HepG2 (cell line): ENCODE measurements around the gene MX2. TPM values are rescaled to one million over a fixed set of nuclear protein-coding genes. Genes with fewer than 3 reads are reported as not detected.

ENCODE experiments used
- ATAC-seq: fragments of 200-7000 bp; cut with Tn5 transposase; 3 replicates; pipeline ENCODE4 v1.9.1; 2020; ENCODE audit warnings: mild to moderate bottlenecking, moderate library complexity
- BruUV-seq: library from RNA; stranded (reverse); fragments of 400-500 nt; replicated peaks from 2 replicates; lab custom pipeline; 2021; lab: Mats Ljungman, UMichigan
- CTCF ChIA-PET: fragments of 300-600 bp; formaldehyde crosslinking; extraction: SDS; loops from one replicate; lab custom pipeline; 2021; ENCODE audit warnings: low total read pairs, inconsistent platforms, low intra/inter-chr PET ratio; lab: Yijun Ruan, JAX
- POLR2A ChIA-PET: fragments of 350-600 bp; sonication (Branson Sonifier 250); formaldehyde crosslinking; loops from one replicate; lab custom pipeline; 2020; ENCODE audit warnings: antibody characterized with exemption, inconsistent platforms; lab: Yijun Ruan, JAX
- DNase-seq: peaks from one replicate; pipeline ENCODE4 v3.0.0-alpha.2; 2015; ENCODE audit warnings: low spot score
- FAIRE-seq: peaks from 3 replicates; lab custom pipeline; 2011; peaks lifted over from hg19 to GRCh38; lab: Jason Lieb, UNC
- H2AFZ ChIP-seq: one replicate; pipeline ENCODE4 v1.6.1; 2011; ENCODE audit warnings: low read length, inconsistent platforms
- H3K27ac ChIP-seq: fragments of 300-600 bp; 3 replicates; pipeline ENCODE4 v1.8.0; 2011; ENCODE audit warnings: mixed run types, mild to moderate bottlenecking, mixed read lengths, low read length, inconsistent platforms; ENCODE audit not compliant: insufficient read depth; ENCODE audit errors: extremely low read length
- H3K27me3 ChIP-seq, 2 experiments: fragments of 200-600 bp in 1 of 2; 2 replicates in 1 of 2; 3 replicates in 1 of 2; pipeline versions ENCODE4 v1.6.0 to v1.8.0; 2011; ENCODE audit warnings: low read length in 2 of 2, mild to moderate bottlenecking in 2 of 2, moderate library complexity in 2 of 2, inconsistent platforms in 1 of 2; ENCODE audit not compliant: insufficient read depth in 2 of 2, control insufficient read depth in 1 of 2
- H3K36me3 ChIP-seq, 2 experiments: fragments of 200-600 bp in 1 of 2; replicated peaks in 1 of 2; 2 replicates in 1 of 2; 3 replicates in 1 of 2; pipeline versions ENCODE4 v1.5.1 to v1.8.0; 2011; ENCODE audit warnings: low read length in 2 of 2, inconsistent platforms in 1 of 2; ENCODE audit not compliant: insufficient read depth in 2 of 2, control insufficient read depth in 1 of 2
- H3K4me1 ChIP-seq: 2 replicates; pipeline ENCODE4 v1.5.1; 2012; ENCODE audit warnings: low read length, inconsistent platforms; ENCODE audit not compliant: insufficient read depth
- H3K4me2 ChIP-seq: 2 replicates; pipeline ENCODE4 v1.6.0; 2011; ENCODE audit warnings: low read depth, low read length, inconsistent platforms
- H3K4me3 ChIP-seq, 3 experiments: fragments of 200-600 bp in 1 of 3; sonication (generic), shearing (Covaris generic) in 1 of 3; replicated peaks in 1 of 3; 2 replicates each; pipeline ENCODE4 v1.5.1; 2011 to 2016; ENCODE audit warnings: low read length in 3 of 3, inconsistent platforms in 2 of 3, low read depth in 2 of 3, mild to moderate bottlenecking in 2 of 3, control low read depth in 1 of 3, mixed read lengths in 1 of 3; ENCODE audit not compliant: insufficient read depth in 1 of 3
- H3K79me2 ChIP-seq: one replicate; pipeline ENCODE4 v1.6.1; 2011; ENCODE audit warnings: low read length, inconsistent platforms; ENCODE audit not compliant: insufficient read depth
- H3K9ac ChIP-seq: 2 replicates; pipeline ENCODE4 v1.6.0; 2011; ENCODE audit warnings: mild to moderate bottlenecking, low read depth, low read length, inconsistent platforms; ENCODE audit not compliant: insufficient read depth
- H3K9me3 ChIP-seq: 2 replicates; pipeline ENCODE4 v1.5.1; 2012; ENCODE audit warnings: mild to moderate bottlenecking, low read length
- H4K20me1 ChIP-seq: 2 replicates; pipeline ENCODE4 v1.6.0; 2011; ENCODE audit warnings: inconsistent platforms, mild to moderate bottlenecking, low read length, moderate library complexity; ENCODE audit not compliant: insufficient read depth
- ATF1 ChIP-seq: IDR thresholded peaks from 2 replicates; pipeline ENCODE4 v1.6.1; 2016; ENCODE audit warnings: mild to moderate bottlenecking, control low read depth
- CTCF ChIP-seq: sonication (generic); formaldehyde crosslinking; IDR thresholded peaks from 2 replicates; pipeline ENCODE4 v1.5.0; 2020; ENCODE audit warnings: mild to moderate bottlenecking, missing genetic modification reagents, moderate library complexity
- HDAC2 ChIP-seq: sonication (generic); formaldehyde crosslinking; IDR thresholded peaks from 2 replicates; pipeline ENCODE4 v1.4.0; 2020; ENCODE audit warnings: missing genetic modification reagents
- HMG20B ChIP-seq: conservative IDR thresholded peaks from 2 replicates; pipeline ENCODE4 v1.6.1; 2016; ENCODE audit warnings: missing genetic modification reagents, missing compliant biosample characterization
- HOXA3 ChIP-seq: sonication (generic); formaldehyde crosslinking; IDR thresholded peaks from 2 replicates; pipeline ENCODE4 v1.5.0; 2020; ENCODE audit warnings: missing genetic modification reagents
- NCOA5 ChIP-seq: sonication (generic); formaldehyde crosslinking; IDR thresholded peaks from 2 replicates; pipeline ENCODE4 v1.4.0; 2020; ENCODE audit warnings: missing genetic modification reagents
- SIN3A ChIP-seq: IDR thresholded peaks from 2 replicates; pipeline ENCODE4 v1.6.1; 2011; ENCODE audit warnings: low read depth, mild to moderate bottlenecking, control low read depth, low read length, borderline replicate concordance
- STAT5B ChIP-seq: sonication (generic); formaldehyde crosslinking; IDR thresholded peaks from 2 replicates; pipeline ENCODE4 v1.4.0; 2020; ENCODE audit warnings: missing genetic modification reagents
- ZHX1 ChIP-seq: sonication (generic); formaldehyde crosslinking; IDR thresholded peaks from 2 replicates; pipeline ENCODE4 v1.8.1; 2022; ENCODE audit warnings: low read depth, mild to moderate bottlenecking, missing genetic modification reagents
- ZMYM3 ChIP-seq: sonication (generic); formaldehyde crosslinking; IDR thresholded peaks from 2 replicates; pipeline ENCODE4 v1.5.1; 2020; ENCODE audit warnings: mild to moderate bottlenecking, missing genetic modification reagents
- ZSCAN29 ChIP-seq: sonication (generic); formaldehyde crosslinking; conservative IDR thresholded peaks from 2 replicates; pipeline ENCODE4 v1.4.0; 2020; ENCODE audit warnings: mild to moderate bottlenecking, missing genetic modification reagents
- WGBS: methylation state at CpG from one replicate; pipeline ENCODE4 v1.1.6; 2017; ENCODE audit warnings: low lambda C conversion rate; 5-methylcytosine and 5-hydroxymethylcytosine counted together
- in situ Hi-C: cut with HindIII; loops from 2 replicates; pipeline ENCODE4 v1.10.0; 2017; ENCODE audit warnings: low pct_unique_long_range_greater_than_20kb; ENCODE audit not compliant: extremely low pct_ligation_motif_present
- intact Hi-C: fragments of 100-400 bp; cut with micrococcal nuclease; formaldehyde crosslinking; loops from one replicate; pipeline ENCODE4 v1.10.0; 2022; ENCODE audit not compliant: unreplicated experiment
- polyA plus RNA-seq, 8 experiments: library from polyadenylated mRNA; depleted of rRNA in 3 of 8; stranded (reverse) in 7 of 8; unstranded in 1 of 8; fragments of >200 nt; fragmentation: Illumina TruSeq in 4 of 8; extraction: Trizol in 4 of 8; gene quantifications; 2 replicates each; pipeline versions ENCODE4 v1.2.1 to v1.2.3, GENCODE V29; 2011 to 2016; ENCODE audit warnings: low read depth in 4 of 8, missing spikeins in 1 of 8, mixed read lengths in 1 of 8; ENCODE audit not compliant: insufficient read depth in 1 of 8
- total RNA-seq, 5 experiments: library from RNA; depleted of rRNA; stranded (reverse); fragments of >200 nt; fragmentation: Illumina TruSeq; extraction: Trizol; gene quantifications; 2 replicates each; pipeline ENCODE4 v1.2.3, GENCODE V29; 2016; ENCODE audit warnings: low read depth in 1 of 5
- TF ChIP-seq, protein P1 (sequence below): sonication (generic); formaldehyde crosslinking; IDR thresholded peaks from 2 replicates; pipeline ENCODE4 v1.4.0; 2020; ENCODE audit warnings: missing genetic modification reagents, borderline replicate concordance
- TF ChIP-seq, protein P2 (sequence below): sonication (generic); formaldehyde crosslinking; IDR thresholded peaks from 2 replicates; pipeline ENCODE4 v1.9.0; 2022; ENCODE audit warnings: missing genetic modification reagents, mild to moderate bottlenecking, borderline replicate concordance

MX2 gene
- total and polyA plus RNA-seq, 2 of the 13 experiments (the other 11 are each of a cell fraction or from before 2014, with no cell fraction given): 24.0 to 35.7 TPM

DNA sequence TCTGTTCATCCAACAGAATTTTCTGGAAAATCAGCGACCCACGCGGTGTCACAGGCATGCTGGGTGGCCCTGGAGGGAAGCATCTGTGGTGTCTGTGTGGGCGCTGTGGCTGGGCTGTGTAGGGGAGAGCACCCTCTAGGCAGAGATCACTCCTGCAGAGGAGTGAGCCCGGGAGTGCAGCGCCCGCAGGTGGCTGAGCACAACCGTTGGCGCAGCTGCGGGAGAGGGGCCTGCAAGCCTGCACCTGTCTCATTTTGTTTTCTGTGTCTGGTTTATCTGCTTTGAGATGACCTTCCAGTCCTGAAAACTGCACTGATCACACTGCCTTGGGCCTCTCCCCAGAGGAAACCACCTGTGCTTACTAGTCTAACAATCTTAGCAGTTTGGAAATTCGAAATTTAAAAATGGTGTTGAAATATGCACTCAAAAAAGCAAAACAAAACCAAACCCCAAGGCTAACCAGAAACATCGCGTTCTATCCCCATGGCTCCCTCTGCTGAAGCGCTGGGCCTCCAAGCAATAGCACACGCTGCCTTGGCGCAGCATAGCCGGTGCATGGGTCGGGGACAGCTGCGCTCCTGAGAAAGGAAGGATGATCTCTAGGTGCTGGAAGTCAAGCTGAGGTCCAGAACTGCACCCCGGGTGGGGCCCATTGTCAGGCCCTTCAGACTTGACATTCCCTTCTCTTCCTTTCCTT is 40.5 kb upstream of the MX2 start:
- DNase-seq (no peak), ATAC-seq (peak; percentile 24), FAIRE-seq (no peak)
- peak overlapping the region; percentile 76 for H3K9ac ChIP-seq
- no peaks in the 10 kb centered on the region for H3K27me3 ChIP-seq
- ChIA-PET CTCF (interaction anchor here (1.8 kb wide), 1 partner anchor 38 kb away, joined by 3 read pairs; no protein-coding TSS in a partner anchor), POLR2A (interaction anchor here (1.6 to 8.6 kb wide), 7 partner anchors 14 to 50 kb away, joined by 5 to 105 read pairs (median 18); partner anchors contain the start of gene MX2)
- H2AFZ ChIP-seq: no peak overlapping the region
- H3K27ac ChIP-seq: peak overlapping the region; percentile 96
- WGBS: 44% methylated on average over 11 of the region's 20 CpGs
- no peaks in the 10 kb centered on the region for H3K36me3 ChIP-seq
- H3K4me2 ChIP-seq: peak overlapping the region; percentile 97
- intact Hi-C loops: no loop called here
- no peaks in the 10 kb centered on the region for H4K20me1 ChIP-seq
- no TSS peak for BruUV-seq
- H3K9me3 ChIP-seq: no peaks in the 10 kb centered on the region
- H3K79me2 ChIP-seq: peaks cover 20% of the 10 kb centered on the region
- in situ Hi-C loops: no loop called here
- H3K4me3 ChIP-seq: peak overlapping the region; percentile 32 to 69 (median 38); a peak in 5 of 6 replicates
- H3K4me1 ChIP-seq: peaks cover 91% of the 10 kb centered on the region
- TF ChIP-seq ATF1 (CRISPR knock-in tag) (no peak), STAT5B (no peak), ZHX1 (no peak), SIN3A (no peak), HOXA3 (CRISPR knock-in tag) (peak; percentile 50; the same call in 1 of the 2 replicates), HMG20B (no peak), ZSCAN29 (CRISPR knock-in tag) (no peak), CTCF (peak; percentile 63), HDAC2 (CRISPR knock-in tag) (no peak), ZMYM3 (CRISPR knock-in tag) (peak; percentile 37; the same call in 1 of the 2 replicates), NCOA5 (CRISPR knock-in tag) (no peak)
- TF ChIP-seq, protein P1, sequence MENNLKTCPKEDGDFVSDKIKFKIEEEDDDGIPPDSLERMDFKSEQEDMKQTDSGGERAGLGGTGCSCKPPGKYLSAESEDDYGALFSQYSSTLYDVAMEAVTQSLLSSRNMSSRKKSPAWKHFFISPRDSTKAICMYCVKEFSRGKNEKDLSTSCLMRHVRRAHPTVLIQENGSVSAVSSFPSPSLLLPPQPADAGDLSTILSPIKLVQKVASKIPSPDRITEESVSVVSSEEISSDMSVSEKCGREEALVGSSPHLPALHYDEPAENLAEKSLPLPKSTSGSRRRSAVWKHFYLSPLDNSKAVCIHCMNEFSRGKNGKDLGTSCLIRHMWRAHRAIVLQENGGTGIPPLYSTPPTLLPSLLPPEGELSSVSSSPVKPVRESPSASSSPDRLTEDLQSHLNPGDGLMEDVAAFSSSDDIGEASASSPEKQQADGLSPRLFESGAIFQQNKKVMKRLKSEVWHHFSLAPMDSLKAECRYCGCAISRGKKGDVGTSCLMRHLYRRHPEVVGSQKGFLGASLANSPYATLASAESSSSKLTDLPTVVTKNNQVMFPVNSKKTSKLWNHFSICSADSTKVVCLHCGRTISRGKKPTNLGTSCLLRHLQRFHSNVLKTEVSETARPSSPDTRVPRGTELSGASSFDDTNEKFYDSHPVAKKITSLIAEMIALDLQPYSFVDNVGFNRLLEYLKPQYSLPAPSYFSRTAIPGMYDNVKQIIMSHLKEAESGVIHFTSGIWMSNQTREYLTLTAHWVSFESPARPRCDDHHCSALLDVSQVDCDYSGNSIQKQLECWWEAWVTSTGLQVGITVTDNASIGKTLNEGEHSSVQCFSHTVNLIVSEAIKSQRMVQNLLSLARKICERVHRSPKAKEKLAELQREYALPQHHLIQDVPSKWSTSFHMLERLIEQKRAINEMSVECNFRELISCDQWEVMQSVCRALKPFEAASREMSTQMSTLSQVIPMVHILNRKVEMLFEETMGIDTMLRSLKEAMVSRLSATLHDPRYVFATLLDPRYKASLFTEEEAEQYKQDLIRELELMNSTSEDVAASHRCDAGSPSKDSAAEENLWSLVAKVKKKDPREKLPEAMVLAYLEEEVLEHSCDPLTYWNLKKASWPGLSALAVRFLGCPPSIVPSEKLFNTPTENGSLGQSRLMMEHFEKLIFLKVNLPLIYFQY (CRISPR knock-in tag): no peak
- TF ChIP-seq, protein P2, sequence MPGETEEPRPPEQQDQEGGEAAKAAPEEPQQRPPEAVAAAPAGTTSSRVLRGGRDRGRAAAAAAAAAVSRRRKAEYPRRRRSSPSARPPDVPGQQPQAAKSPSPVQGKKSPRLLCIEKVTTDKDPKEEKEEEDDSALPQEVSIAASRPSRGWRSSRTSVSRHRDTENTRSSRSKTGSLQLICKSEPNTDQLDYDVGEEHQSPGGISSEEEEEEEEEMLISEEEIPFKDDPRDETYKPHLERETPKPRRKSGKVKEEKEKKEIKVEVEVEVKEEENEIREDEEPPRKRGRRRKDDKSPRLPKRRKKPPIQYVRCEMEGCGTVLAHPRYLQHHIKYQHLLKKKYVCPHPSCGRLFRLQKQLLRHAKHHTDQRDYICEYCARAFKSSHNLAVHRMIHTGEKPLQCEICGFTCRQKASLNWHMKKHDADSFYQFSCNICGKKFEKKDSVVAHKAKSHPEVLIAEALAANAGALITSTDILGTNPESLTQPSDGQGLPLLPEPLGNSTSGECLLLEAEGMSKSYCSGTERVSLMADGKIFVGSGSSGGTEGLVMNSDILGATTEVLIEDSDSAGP (CRISPR knock-in tag): peak; percentile 32; the same call in 1 of the 2 replicates
